Measurements from ENCODE around the gene SLC4A4. TPM values are rescaled to one million over a fixed set of nuclear protein-coding genes. Genes with fewer than 3 reads are reported as not detected.

Gene SLC4A4
- total and polyA plus RNA-seq, 2 of the 8 experiments (the other 6 are each of a cell fraction or from before 2014, with no cell fraction given): 0.67 to 2.8 TPM

DNA sequence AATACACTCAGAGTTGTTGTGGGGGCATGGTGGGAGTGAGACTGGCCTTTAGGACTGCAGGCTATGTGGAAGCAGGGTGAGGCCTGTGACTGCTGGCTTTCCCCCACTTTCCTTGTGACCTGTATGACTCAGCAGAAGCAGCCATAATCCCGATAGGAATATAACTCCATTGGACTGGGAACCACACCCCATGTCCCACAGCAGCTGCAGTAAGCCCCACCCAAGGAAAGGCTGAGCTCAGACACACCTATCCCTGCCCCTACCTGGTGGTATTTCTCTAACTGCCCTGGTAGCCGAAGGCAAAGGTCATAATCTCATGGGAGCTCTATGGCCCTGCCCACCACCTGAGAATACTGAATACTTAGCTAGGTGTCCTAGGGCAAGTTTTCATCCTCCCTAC, 275.8 kb downstream of the SLC4A4 start:
- no peak for FAIRE-seq
- Histone ChIP-seq H3K14ac (ENCODE audit: insufficient read length) (no peak overlapping the region), H4K91ac (replicated peaks; ENCODE audit: insufficient read length, low read length) (no peak overlapping the region), H3K4me1 (replicated peaks in 1 of 4; ENCODE audit: control insufficient read depth in 3 of 4, insufficient read depth in 4 of 4, low read length in 3 of 4) (no peaks in the 10 kb centered on the region), H2AFZ (ENCODE audit: low read length) (0 out of 2 replicates have a peak overlapping the region, but pooled peaks have one; percentile 44), H2BK12ac (ENCODE audit: low read depth, low read length) (no peak overlapping the region), H3K4me3 (ENCODE audit: extremely low read depth in 1 of 4, insufficient read depth in 2 of 4, low read depth in 3 of 4, low read length in 4 of 4) (no peak overlapping the region), H3K18ac (ENCODE audit: extremely low read depth, low read length) (no peak overlapping the region), H2BK5ac (ENCODE audit: low read depth, low read length) (no peak overlapping the region; the same call in 1 of the 2 replicates), H2AK5ac (ENCODE audit: low read depth, low read length) (no peak overlapping the region), H3K79me1 (ENCODE audit: low read depth, low read length) (no peaks in the 10 kb centered on the region), H3K4me2 (ENCODE audit: insufficient read depth in 1 of 2, low read depth in 2 of 2, low read length in 2 of 2) (no peak overlapping the region), H2BK20ac (ENCODE audit: low read length) (no peak overlapping the region), H3K27me3 (replicated peaks in 1 of 4; ENCODE audit: control insufficient read depth in 3 of 4, extremely low read depth in 1 of 4, insufficient read depth in 3 of 4, low read length in 3 of 4) (no peaks in the 10 kb centered on the region), H3K9ac (replicated peaks in 1 of 4; ENCODE audit: extremely low read depth in 1 of 4, low read depth in 3 of 4, low read length in 3 of 4) (no peak overlapping the region), H4K5ac (ENCODE audit: insufficient read length, low read depth, low read length) (no peak overlapping the region), H3K79me2 (ENCODE audit: control insufficient read depth in 1 of 2, insufficient read depth in 2 of 2, low read length in 2 of 2) (no peaks in the 10 kb centered on the region), H3K27ac (ENCODE audit: low read depth, low read length) (no peak overlapping the region), H3K23ac (ENCODE audit: insufficient read length) (no peak overlapping the region), H4K8ac (ENCODE audit: extremely low read depth, insufficient read depth, low read length) (no peak overlapping the region), H3K36me3 (ENCODE audit: control insufficient read depth in 2 of 4, insufficient read depth in 4 of 4, low read length in 3 of 4) (no peaks in the 10 kb centered on the region), H3K9me3 (ENCODE audit: insufficient read depth in 2 of 2, low read depth in 1 of 2, low read length in 1 of 2) (0 out of 4 replicates have a peak, but pooled peaks cover 0 to 3% of the 10 kb centered on the region in 2 experiments), H4K20me1 (replicated peaks in 1 of 2; ENCODE audit: control insufficient read depth in 1 of 2, insufficient read depth in 2 of 2, low read length in 2 of 2) (no peaks in the 10 kb centered on the region), H3K4ac (replicated peaks; ENCODE audit: insufficient read length, low read depth, low read length) (no peak overlapping the region), H2BK120ac (replicated peaks; ENCODE audit: low read depth, low read length) (no peak overlapping the region), H3K56ac (replicated peaks; ENCODE audit: insufficient read length, low read depth, low read length) (no peak overlapping the region), H2BK15ac (ENCODE audit: low read length) (no peak overlapping the region), H3K23me2 (ENCODE audit: low read depth, low read length) (no peaks in the 10 kb centered on the region; the same call in 1 of the 2 replicates)
- DNase-seq (ENCODE audit: low read depth in 1 of 2, low spot score in 2 of 2): no peak
- POLR2A ChIA-PET (ENCODE audit: partially characterized antibody): interaction anchor here (1.4 kb wide), 1 partner anchor 27 kb away, joined by 3 read pairs; no protein-coding TSS in a partner anchor
- no peak for TF ChIP-seq TAF1 (IDR thresholded peaks at IDR 0.05; ENCODE audit: low read depth, low read length)
- TF ChIP-seq CBX8 (IDR thresholded peaks at IDR 0.05; ENCODE audit: borderline replicate concordance, low read depth, low read length): no peak
- no peak for TF ChIP-seq KDM5A (IDR thresholded peaks at IDR 0.05; ENCODE audit: low read length)
- TF ChIP-seq, protein P1, sequence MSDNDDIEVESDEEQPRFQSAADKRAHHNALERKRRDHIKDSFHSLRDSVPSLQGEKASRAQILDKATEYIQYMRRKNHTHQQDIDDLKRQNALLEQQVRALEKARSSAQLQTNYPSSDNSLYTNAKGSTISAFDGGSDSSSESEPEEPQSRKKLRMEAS (IDR thresholded peaks at IDR 0.05): no peak
- no peak for TF ChIP-seq CTBP2 (IDR thresholded peaks at IDR 0.05; ENCODE audit: borderline replicate concordance, insufficient read depth, insufficient read length, low read length)
- TF ChIP-seq, protein P2, sequence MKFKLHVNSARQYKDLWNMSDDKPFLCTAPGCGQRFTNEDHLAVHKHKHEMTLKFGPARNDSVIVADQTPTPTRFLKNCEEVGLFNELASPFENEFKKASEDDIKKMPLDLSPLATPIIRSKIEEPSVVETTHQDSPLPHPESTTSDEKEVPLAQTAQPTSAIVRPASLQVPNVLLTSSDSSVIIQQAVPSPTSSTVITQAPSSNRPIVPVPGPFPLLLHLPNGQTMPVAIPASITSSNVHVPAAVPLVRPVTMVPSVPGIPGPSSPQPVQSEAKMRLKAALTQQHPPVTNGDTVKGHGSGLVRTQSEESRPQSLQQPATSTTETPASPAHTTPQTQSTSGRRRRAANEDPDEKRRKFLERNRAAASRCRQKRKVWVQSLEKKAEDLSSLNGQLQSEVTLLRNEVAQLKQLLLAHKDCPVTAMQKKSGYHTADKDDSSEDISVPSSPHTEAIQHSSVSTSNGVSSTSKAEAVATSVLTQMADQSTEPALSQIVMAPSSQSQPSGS (IDR thresholded peaks at IDR 0.05; ENCODE audit: low read length): no peak
- TF ChIP-seq SP4 (IDR thresholded peaks at IDR 0.05; ENCODE audit: low read length): no peak
- no peak for TF ChIP-seq EZH2 (IDR thresholded peaks at IDR 0.05; ENCODE audit: low read depth, low read length, severe bottlenecking)
- no peak for TF ChIP-seq POLR2AphosphoS5 (IDR thresholded peaks at IDR 0.05; ENCODE audit: low read depth, low read length)
- CTCF ChIA-PET (ENCODE audit: partially characterized antibody): interaction anchor here (1.4 to 1.8 kb wide), 2 partner anchors 17 to 345 kb away, joined by 3 to 5 read pairs; no protein-coding TSS in a partner anchor
- 96% methylated on average over 2 of the region's 2 CpGs; no CpG with 5 or more reads in 1 of the 2 experiments for WGBS, 2 experiments (ENCODE audit: extremely low coverage in 1 of 2, insufficient coverage in 1 of 2, insufficient read length in 1 of 2, insufficient replicate concordance in 2 of 2, low coverage in 1 of 2, low lambda C conversion rate in 2 of 2, missing lambda C conversion rate in 1 of 2)

Measured in H1 (cell line).